Transverse colon (tissue), 4 donors: Measurements from ENCODE around the gene AGR2.

Experiments used
- EP300 ChIP-seq: sonication (generic); formaldehyde crosslinking; IDR thresholded peaks from one replicate; pipeline ENCODE4 v1.6.1; 2017; ENCODE audit warnings: antibody characterized with exemption, low read depth
- POLR2A ChIP-seq: fragments of 450-650 bp; IDR thresholded peaks from one replicate; pipeline ENCODE4 v1.6.1; 2016; ENCODE audit warnings: antibody characterized with exemption, mild to moderate bottlenecking, moderate library complexity
- POLR2AphosphoS5 ChIP-seq, 3 donors: sonication (generic); formaldehyde crosslinking; IDR thresholded peaks; one replicate each; pipeline ENCODE4 v1.6.1; 2016; ENCODE audit warnings: antibody characterized with exemption in 3 of 3
- TF ChIP-seq, protein P1 (sequence below), 5 experiments: fragments of 200-600 bp in 3 of 5; fragments of 450-650 bp in 2 of 5; sonication (generic) in 3 of 5; IDR thresholded peaks; 1 replicate in 2 of 5; 2 replicates in 3 of 5; pipeline ENCODE4 v1.5.1; 2016 to 2017; ENCODE audit warnings: antibody characterized with exemption in 5 of 5, inconsistent platforms in 3 of 5, mild to moderate bottlenecking in 2 of 5, moderate library complexity in 1 of 5

DNA sequence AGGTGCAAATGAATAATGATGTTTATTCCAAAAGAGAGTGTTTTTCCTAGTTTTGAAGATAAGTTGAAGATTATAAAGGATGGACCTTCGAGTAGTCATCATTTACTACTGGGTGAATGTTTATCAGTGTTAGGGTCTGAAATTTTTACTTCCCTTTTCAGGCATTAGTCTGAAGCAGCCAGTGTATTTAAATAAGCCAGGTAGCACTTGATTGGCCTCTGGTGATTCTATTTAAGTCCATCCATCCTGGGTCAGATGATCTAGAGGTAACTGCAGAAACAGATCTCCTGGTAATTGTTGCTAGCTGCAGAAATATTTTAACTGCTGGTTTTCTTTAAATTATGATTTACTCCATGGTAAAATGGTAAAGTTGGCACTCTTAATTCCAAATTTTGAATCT, 34.1 kb upstream of the AGR2 start:
- TF ChIP-seq, protein P1, sequence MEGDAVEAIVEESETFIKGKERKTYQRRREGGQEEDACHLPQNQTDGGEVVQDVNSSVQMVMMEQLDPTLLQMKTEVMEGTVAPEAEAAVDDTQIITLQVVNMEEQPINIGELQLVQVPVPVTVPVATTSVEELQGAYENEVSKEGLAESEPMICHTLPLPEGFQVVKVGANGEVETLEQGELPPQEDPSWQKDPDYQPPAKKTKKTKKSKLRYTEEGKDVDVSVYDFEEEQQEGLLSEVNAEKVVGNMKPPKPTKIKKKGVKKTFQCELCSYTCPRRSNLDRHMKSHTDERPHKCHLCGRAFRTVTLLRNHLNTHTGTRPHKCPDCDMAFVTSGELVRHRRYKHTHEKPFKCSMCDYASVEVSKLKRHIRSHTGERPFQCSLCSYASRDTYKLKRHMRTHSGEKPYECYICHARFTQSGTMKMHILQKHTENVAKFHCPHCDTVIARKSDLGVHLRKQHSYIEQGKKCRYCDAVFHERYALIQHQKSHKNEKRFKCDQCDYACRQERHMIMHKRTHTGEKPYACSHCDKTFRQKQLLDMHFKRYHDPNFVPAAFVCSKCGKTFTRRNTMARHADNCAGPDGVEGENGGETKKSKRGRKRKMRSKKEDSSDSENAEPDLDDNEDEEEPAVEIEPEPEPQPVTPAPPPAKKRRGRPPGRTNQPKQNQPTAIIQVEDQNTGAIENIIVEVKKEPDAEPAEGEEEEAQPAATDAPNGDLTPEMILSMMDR (IDR thresholded peaks at IDR 0.05) = no peak
- TF ChIP-seq POLR2A = no peak
- TF ChIP-seq POLR2AphosphoS5 (IDR thresholded peaks at IDR 0.05) = no peak
- TF ChIP-seq EP300 = no peak
